Measurements from ENCODE around the gene PDCD2.

PDCD2 gene

GRCh38 chr6:170554013-170554795 lies 30.2 kb downstream of the PDCD2 start, which contains the start of gene TBP (continued):
- no peak for TF ChIP-seq PRDM1 (tag by site-specific recombination; IDR thresholded peaks at IDR 0.05)
- no peak for TF ChIP-seq ZNF792 (tag by site-specific recombination; IDR thresholded peaks at IDR 0.05)
- no peak for TF ChIP-seq MYNN (tag by site-specific recombination; IDR thresholded peaks at IDR 0.05; ENCODE audit: borderline replicate concordance)
- TF ChIP-seq ZNF692 (tag by site-specific recombination; IDR thresholded peaks at IDR 0.05), result 0 out of 2 replicates have a peak, but pooled peaks have one; percentile 55
- no peak for TF ChIP-seq ZNF777 (tag by site-specific recombination; IDR thresholded peaks at IDR 0.05; ENCODE audit: borderline replicate concordance)
- no peak for TF ChIP-seq REST (tag by site-specific recombination; IDR thresholded peaks at IDR 0.05)
- TF ChIP-seq ZNF18 (tag by site-specific recombination; IDR thresholded peaks at IDR 0.05), result peak; percentile 98
- no peak for TF ChIP-seq MZF1 (tag by site-specific recombination; IDR thresholded peaks at IDR 0.05; ENCODE audit: borderline replicate concordance)
- no peak for TF ChIP-seq ZNF549 (tag by site-specific recombination; IDR thresholded peaks at IDR 0.05)
- TF ChIP-seq ZNF449 (tag by site-specific recombination; IDR thresholded peaks at IDR 0.05), result peak; percentile 54; the same call in 1 of the 2 replicates
- peak; percentile 32; the same call in 1 of the 2 replicates for TF ChIP-seq ZEB2 (tag by site-specific recombination; IDR thresholded peaks at IDR 0.05)
- TF ChIP-seq ZNF513 (tag by site-specific recombination; IDR thresholded peaks at IDR 0.05), result no peak
- no peak for TF ChIP-seq ZNF48 (tag by site-specific recombination; IDR thresholded peaks at IDR 0.05)
- TF ChIP-seq ZNF311 (tag by site-specific recombination; IDR thresholded peaks at IDR 0.05; ENCODE audit: borderline replicate concordance), result no peak
- TF ChIP-seq ZBTB7A (tag by site-specific recombination; IDR thresholded peaks at IDR 0.05; ENCODE audit: low read depth), result no peak
- no peak for TF ChIP-seq SCRT1 (tag by site-specific recombination; IDR thresholded peaks at IDR 0.05; ENCODE audit: borderline replicate concordance)
- TF ChIP-seq BCL11B (tag by site-specific recombination; IDR thresholded peaks at IDR 0.05; ENCODE audit: low read depth), result peak; percentile 92
- peak; percentile 55; the same call in 1 of the 2 replicates for TF ChIP-seq ZNF664 (tag by site-specific recombination; IDR thresholded peaks at IDR 0.05)
- no peak for TF ChIP-seq ZNF223 (tag by site-specific recombination; IDR thresholded peaks at IDR 0.05)
- TF ChIP-seq ZNF501 (tag by site-specific recombination; IDR thresholded peaks at IDR 0.05), result peak; percentile 67; the same call in 1 of the 2 replicates
- peak; percentile 25; the same call in 1 of the 2 replicates for TF ChIP-seq KLF9 (tag by site-specific recombination; IDR thresholded peaks at IDR 0.05; ENCODE audit: low read depth)
- peak; percentile 44; the same call in 1 of the 2 replicates for TF ChIP-seq ZBTB21 (tag by site-specific recombination; IDR thresholded peaks at IDR 0.05)
- 0 out of 2 replicates have a peak, but pooled peaks have one; percentile 62 for TF ChIP-seq REPIN1 (tag by site-specific recombination; IDR thresholded peaks at IDR 0.05; ENCODE audit: low read depth)
- TF ChIP-seq ZSCAN30 (tag by site-specific recombination; IDR thresholded peaks at IDR 0.05), result no peak
- TF ChIP-seq ZFHX2 (tag by site-specific recombination; conservative IDR thresholded peaks at IDR 0.05), result no peak
- no peak for TF ChIP-seq ZNF202 (tag by site-specific recombination; IDR thresholded peaks at IDR 0.05; ENCODE audit: borderline replicate concordance)
- peak; percentile 36 for TF ChIP-seq GLIS2 (tag by site-specific recombination; IDR thresholded peaks at IDR 0.05)
- TF ChIP-seq ZNF350 (tag by site-specific recombination; IDR thresholded peaks at IDR 0.05), result no peak
- peak; percentile 98 for TF ChIP-seq SP2 (tag by site-specific recombination; IDR thresholded peaks at IDR 0.05)
- TF ChIP-seq ZBTB48 (tag by site-specific recombination; IDR thresholded peaks at IDR 0.05), result peak; percentile 86
- TF ChIP-seq ZNF155 (tag by site-specific recombination; IDR thresholded peaks at IDR 0.05), result no peak
